GM19452 (cell line): ENCODE measurements around the gene C19orf18.
"Not testable (repeated sequence)": the region's sequence is repeated elsewhere in the genome, so short reads cannot be mapped to it uniquely, and the experiment has no call there.

ENCODE experiments used
- ATAC-seq: cut with Tn5 transposase; IDR thresholded peaks from one replicate; pipeline ENCODE4 v1.9.1; 2021; ENCODE audit not compliant: unreplicated experiment

C19orf18 gene

DNA sequence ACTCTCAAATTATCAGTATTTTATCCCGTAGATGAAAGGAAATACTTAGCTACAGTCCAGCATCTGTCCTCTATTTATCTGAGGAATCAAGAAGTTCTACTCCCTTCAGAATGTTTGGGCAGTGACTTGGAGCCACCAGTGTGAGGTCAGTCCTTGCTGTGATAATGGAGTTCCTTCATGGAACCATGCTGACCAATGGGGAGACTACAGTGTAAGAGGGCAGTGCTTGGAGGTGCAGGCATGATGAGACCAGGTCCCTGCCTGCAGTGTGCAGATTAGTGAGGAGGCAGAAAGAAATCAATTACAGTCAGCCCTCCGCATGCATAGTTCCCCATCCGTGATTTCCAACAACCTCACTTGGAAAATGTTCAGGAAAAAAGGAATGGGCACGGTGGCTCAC is at the start of gene C19orf18:
TSS of gene C19orf18 (minus strand) at position 101 of the 400 bp plus-strand sequence. CDS start 102 bp downstream, outside the sequence.
- ATAC-seq, result no peak

DNA sequence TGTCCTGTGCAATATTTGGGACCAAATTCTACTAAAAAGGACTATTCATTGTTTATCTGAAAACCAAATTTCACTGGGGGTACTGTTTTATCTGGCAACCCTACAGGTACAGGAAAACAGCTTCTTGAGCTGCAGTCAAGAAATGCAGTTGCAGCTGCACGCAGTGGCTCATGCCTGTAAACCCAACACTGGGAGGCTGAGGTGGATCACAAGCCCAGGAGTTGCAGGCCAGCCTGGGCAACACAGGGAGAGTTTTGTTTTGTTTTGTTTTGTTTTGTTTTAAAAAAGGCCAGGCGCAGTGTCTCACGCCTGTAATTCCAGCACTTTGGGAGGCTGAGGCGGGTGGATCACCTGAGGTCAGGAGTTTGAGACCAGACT is 47.9 kb upstream of the C19orf18 start:
- no peak for ATAC-seq

DNA sequence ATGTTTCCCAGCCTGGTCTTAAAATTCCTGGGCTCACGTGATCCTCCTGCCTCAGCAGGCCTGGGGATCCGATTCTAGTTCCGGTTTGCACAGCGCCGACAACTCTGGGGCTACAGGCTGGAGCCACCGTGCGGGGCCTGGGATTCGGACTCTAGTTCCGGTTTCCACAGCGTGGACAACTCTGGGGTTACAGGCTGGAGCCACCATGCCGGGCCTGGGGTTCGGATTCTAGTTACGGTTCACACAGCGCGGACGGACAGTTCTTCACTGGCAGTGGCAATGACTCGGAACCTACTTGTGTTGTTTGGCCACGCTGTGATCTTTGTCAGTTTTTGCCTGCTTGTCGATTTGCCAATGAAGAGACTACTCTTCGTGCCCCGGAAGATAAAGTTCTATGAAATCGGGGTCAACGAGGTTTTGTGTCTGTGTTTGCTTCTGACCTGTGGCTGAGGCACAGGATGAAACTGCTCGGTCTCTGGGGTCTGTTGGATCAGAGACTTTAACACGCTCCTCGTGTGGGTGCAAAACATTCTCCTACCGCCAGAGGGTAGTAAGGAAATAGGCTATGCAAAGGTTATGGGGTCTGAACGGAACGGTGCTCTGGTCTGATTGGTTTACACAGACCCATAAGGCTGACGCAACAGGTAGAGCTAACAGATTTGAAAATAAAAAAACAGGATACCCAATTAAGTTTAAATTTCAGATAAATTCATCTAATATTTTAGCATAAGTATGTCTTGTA is 47.4 kb upstream of the C19orf18 start:
- ATAC-seq, result no peak

DNA sequence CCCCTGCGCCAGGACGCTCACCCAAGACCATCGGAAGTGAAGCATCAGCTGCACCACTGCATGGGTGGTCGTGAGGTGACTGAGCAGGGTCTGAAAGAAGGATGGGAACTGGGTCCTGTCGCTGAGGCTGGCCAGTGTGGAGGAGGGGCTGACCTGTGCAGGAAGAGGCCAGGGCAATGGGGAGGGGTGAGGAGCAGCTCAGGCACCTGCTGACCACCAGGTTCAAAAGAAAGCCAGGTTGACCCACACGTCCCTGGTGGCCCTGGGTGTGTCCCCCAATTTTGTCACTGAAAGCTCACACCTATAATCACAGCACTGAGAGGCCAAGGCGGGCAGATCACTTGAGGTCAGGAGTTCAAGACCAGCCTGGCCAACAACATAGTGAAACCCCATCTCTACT is 45.8 kb upstream of the C19orf18 start:
- no peak for ATAC-seq

DNA sequence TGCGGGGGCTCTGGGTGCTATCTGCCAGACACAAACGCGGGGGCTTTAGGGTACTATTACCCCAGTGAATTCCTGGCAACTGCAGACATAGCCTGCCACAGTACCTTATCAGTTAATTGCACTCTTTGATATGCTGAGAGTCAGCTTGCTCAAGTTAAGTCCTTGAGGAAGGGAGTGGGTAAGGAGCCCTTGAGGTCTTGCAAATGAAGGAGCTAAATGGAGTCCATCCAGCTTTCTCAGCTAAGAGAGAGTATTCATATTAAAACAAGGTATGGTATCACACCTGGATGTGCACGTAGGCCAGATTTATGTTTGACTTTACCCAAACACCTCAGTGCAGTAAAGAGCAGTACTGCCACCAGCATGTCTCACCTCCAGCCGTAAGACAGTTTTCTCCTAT is 39.8 kb upstream of the C19orf18 start:
- no peak for ATAC-seq

DNA sequence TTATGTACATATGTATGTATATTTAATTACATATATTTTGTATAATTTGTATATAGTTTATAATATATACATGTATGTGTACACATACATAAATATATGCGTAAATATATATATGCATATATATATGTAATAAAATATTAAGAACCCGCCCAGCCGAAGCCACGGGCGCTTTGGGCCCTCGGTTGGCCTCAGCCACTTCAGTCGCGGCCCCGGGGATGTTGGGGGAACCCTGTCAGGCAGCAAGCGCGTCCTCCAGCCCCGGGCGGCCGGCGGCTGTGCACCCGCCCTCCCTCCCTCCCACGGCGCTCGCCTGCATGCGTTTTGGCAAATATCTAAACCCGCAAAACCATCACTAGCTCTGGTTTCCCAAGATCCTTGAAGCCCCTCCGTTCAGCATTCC is 36.2 kb upstream of the C19orf18 start:
- ATAC-seq, result no peak

DNA sequence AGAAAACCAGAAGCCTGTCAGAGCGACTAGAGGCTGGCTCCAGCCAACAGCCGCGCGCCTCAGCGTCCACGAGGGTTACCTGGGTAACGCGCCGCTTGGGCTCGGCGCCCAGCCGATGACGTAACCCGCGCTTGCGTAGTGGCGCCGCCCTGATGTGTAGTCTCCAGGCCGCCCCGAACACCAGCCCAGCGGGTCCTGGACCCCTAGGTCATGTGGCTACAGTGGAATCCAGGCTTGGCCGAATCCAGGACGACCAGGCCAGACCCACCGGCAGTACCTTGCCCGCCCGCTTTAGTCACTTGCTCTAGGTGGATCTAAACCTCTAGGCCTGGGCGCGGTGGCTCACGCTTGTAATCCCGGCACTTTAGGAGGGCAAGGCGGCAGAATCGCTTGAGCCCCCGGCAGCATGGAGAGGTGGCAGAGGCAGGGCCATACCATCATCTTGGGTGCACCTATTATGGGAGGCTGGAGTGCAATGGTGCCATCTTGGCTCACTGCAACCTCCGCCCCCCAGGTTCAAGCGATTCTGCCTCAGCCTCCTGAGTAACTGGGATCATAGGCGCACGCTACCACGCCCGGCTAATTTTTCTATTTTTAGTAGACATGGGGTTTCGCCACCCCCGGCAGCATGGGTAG is 35.5 kb upstream of the C19orf18 start:
- ATAC-seq, result no peak

DNA sequence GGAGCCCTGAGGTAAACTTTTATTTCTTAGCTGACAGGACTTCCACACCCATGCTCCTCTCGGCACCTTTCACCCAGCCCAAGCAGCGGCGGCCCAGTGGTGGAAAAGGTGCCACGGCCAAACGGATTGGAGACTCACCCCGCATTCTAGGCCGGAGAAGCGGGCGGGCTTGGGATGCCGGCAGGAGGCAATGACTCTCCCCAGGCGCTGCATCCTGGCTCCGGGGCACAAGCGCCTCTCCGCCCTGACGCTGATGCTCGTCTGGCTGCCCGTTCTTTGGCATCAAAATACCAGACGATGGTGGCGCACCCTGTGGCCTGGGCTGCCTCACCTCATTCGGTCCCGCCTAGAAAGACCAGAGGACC is 34.9 kb upstream of the C19orf18 start:
- no peak for ATAC-seq

DNA sequence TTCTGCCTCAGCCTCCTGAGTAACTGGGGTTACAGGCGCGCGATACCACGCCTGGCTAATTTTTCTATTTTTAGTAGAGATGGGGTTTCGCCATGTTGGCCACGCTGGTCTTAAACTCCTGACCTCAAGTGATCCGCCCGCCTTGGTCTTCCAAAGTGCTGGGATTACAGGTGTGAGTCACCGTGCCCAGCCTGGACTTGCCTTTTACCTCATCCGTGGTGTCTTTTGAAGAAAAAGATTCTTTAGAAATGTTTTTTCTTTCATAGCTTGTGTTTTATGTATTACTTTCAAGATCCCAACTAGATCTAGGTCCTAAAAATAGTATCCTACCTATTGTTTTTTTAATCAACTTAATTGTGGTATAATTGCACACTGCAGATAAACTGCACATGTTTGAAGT is 34.5 kb upstream of the C19orf18 start:
- ATAC-seq, result not testable (repeated sequence)

DNA sequence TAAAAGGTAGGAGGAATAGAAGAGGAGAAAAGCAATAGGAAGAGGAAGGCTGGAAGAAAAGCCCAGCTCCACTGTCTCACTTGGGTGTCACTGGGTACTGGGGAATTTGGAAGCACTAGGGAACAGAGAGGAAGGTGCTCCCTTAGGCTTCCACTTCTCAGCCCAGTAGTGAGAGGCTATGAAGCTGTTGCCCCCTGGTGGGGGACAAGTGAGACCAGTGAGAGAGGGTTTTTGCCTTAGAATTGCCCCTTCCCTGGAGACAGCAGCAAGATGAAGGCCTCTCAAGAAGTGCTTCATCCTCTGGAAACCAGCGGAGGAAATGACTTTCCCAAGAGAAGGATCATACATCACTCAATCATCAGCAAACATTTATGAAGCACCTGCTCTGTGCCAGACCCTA is 33.0 kb upstream of the C19orf18 start:
- no peak for ATAC-seq

DNA sequence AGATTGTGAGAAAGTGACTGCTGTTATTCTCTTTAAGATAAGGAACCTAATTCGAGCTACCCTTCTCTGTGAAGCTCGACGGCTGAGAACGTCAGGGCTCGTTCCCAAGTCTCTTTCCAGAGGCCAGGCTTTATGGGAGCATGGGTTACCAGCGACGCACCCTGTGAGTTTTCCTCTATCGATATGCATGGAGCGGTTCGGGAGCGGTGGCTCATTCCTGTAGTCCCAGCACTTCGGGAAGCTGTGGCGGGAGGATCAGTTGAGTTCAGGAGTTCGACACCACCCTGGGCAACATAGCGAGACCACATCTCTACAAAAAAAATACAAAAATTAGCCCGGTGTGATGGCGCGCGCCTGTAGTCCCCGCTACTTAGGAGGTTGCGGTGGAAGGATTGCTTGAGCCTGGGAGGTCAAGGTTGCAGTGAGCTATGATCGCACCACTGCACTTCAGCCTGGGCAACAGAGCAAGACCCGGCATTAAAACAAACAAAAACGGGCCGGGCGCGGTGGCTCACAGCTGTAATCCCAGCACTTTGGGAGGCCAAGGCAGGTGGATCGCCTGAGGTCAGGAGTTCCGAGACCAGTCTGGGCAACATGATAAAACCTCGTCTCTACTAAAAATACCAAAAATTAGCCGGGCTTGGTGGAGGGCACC is 29.0 kb upstream of the C19orf18 start:
- no peak for ATAC-seq

DNA sequence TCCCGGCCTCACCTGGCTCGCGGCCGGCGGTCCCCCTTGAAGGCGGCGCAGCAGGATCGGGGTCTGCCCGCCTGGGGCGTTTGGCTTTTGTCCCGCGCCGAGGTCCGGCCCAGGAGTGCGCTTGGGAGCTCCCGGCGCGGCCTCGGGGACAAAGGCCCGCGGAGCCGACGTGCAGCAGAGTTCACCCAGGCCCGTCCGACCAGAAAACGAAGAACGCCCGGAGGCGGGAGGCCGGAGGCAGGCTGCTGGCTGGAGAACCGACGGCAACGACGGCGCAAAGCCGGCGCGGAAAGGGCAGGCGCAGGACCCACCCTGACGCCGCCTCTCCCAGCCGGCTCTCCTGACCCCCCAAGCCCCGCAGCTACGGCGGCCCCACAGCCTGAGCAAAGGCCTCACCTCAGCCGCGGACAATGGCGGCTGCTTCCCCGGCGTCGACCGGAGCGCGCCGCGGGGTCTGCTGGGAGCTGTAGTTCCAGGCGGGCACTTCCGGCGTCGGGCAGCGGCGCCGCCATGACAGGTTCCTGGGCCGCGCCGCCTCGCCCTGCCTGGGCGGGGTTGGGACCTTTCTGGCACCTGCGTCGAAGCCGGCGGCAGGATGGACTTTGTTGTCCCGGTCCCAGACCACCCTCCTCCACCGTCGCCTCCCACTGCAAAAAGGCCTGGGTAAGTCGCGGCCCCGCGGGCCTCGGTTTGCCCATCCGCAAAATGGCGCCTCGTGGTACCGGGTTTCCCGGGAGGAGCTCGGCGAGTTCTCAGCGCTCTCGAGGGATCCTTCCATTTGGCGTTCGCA is 28.2 kb upstream of the C19orf18 start, which contains the start of gene ZNF606:
TSS of gene ZNF606 (minus strand) at position 437 of the 790 bp plus-strand sequence. CDS start 1,501 bp downstream, outside the sequence.
- peak; percentile 98 for ATAC-seq

DNA sequence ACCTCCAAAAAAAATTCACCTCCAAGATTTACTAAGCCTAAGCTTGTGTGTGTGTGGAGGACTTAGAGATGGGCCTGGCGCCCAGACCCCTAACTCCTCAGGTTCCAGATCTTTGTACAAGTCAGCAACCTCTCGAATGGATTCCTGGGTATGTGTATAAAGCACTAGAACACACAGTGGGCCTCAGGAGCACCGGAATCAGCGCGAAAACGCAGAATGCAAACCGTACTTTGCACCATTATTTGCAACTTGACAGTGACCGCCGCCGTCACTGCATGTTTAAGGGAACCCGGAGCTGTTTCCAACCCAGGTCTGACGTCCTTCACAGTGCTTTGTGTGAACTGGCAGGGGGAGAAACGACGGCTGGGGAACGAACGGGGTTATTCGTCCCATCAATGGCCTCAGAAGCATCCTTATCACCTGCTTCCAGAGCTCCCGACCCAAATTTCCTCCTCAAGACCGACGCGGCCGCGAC is 27.6 kb upstream of the C19orf18 start:
- peak; percentile 23 for ATAC-seq

DNA sequence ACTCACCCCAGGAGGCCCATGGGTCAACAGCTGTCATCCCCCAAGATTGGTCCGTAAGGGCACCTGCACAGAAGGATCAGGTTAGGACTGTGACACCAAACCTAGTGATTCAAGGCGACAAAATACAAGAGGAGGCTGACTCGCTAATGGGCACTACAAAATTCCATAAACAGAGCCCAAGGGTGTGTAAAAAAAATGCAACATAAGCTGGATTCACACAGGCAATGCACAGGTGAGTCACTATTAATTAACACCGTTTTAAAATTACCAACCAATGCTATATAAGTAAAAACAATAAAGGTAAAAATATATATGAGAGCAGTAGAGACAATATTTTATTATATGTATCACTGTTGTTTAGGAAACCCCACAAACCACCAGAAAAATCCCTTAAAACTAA is 26.3 kb upstream of the C19orf18 start:
- ATAC-seq, result no peak

DNA sequence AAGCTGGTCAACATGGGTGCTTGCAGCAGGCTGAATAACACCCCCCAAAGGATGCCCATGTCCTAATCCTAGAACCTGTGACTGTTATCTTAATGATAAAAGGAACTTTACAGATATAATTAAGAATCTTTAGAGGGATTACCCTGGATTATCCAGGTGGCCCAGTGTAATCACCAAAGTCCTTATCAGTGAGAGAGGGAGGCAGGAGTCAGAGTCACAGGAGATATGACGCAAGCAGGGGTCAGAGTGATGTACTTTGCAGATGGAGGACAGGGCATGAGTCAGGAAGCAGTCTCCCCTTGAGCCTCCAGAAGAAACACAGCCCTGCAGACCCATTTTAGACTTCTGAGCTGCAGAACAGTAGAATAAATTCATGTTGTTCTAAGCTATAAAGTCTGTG is 18.5 kb upstream of the C19orf18 start:
- ATAC-seq, result no peak

DNA sequence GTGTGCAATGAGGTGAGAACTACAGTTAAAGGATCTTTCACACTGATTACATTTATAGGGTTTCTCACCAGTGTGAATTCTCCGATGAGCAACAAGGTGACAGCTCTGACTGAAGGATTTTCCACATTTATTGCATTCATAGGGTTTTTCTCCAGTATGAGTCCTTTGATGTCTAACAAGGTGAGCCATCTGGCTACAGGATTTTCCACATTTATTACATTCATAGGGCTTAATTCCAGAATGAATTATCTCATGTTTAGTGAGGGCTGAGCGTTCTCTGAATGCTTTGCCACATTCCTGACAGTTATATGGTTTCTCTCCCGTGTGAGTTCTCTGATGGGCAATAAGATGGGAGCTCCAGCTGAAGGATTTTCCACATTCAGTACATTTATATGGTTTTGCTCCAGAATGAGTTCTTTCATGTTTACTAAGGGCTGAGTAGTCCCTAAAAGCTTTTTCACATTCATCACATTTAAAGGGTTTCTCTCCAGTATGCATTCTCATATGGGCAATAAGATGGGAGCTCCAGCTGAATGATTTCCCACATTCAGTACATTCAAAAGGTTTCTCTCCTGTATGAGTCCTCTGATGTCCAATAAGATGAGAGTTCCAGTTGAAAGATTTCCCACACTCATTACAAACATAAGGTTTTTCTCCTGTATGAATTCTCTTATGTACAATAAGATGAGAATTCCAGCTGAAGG is 4.4 kb upstream of the C19orf18 start:
- ATAC-seq, result no peak

DNA sequence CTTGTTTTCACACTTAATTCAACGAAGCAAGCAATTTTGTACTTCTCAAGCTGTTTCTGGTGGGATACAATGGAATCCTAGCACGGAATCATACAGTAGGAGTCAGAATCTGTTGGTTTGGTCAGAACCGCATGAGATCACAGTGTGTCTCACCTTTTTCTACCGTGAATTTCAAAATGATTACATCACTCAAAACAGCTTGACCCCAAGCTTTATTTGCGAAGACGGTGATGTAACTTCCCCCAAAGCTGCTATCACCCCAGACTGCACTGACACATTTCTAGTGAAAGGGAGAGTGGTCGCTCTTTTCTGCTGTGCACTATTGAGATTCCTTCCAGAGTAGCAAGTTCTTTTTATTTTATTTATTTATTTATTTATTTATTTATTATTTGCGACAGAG is 9.6 kb downstream of the C19orf18 start:
- no peak for ATAC-seq

DNA sequence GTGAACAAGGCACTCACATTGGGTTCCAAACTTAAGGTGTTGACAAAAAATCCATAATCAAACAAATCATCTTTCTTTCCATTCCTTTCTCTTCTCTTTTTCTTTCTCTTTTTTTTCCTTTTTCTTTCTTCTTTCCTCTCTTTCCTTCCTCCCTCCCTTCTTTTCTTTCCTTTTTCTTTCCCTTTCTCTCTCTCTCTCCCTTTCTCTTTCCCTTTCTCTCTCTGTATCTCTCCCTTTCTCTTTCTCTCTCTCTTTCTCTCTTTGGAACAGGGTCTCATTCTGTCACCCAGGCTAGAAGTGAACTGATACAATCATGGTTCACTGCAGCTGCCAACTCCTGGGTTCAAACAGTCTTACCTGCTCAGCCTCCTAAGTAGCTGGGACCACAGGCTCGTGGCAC is 12.5 kb downstream of the C19orf18 start:
- ATAC-seq, result no peak

DNA sequence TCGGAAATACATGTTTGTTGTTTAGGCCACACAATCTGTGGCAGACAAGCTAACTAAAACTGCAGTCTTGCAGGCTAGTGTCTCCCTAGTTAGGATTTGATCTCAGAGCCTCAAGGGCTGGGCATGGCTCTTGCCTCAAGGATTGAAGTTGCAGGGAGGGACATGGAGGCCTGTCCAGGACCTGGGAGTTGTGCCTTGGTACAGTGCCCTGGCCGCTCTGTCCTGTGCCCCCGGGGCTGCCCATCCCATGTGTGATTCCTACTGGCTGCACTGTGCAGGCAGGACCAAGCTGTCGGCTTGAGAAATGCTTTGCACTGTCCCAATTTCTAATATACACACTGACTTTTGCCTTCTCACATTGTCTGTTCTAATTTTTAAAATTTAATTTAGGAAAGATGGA is 19.3 kb downstream of the C19orf18 start:
- ATAC-seq, result no peak

DNA sequence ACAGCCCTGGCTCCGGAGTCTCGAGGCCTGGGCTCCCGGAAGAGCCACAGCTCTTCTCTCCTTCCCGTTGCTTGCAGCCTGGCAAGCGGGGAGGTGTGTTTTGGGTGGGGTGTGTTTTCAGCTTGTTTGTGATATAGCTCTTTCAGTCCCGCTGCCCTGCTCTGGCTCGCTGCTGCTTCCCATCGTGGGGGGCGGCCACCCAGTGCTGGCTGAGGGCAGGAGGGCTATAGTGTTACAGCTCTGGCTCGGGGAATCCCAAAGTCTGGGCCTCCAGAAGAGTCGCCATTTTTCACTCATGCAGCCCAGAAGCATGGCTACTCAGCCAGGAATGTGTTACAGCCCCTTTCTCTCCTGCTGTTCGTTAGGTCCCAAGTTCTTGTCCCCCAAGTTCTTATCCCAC is 24.6 kb downstream of the C19orf18 start:
- ATAC-seq, result no peak

DNA sequence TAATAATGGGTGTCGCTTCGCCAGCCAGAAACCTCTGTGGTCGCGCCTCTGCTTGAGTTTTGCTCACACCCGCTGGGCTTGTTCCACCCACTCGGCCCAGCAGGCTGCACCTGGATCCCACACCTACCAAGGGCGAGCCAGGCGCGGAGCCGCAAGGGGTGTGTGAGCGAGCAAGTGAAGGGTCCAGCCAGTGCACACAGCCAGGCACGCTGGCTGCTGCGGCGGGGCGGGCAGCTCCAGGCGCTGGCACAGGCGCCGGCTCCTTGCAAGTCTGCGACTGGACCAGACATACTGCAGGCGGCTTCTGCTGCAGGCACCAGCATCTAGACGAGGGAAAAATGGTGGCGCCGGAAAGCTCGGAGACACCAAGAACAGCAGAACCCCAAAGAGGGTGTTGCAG is 25.0 kb downstream of the C19orf18 start:
- ATAC-seq, result no peak
